H1 (cell line): ENCODE results near the gene SRGAP2C. TPM values are rescaled to one million over a fixed set of nuclear protein-coding genes. Genes with fewer than 3 reads are reported as not detected.
"Not testable (repeated sequence)": the region's sequence is repeated elsewhere in the genome, so short reads cannot be mapped to it uniquely, and the experiment has no call there.

Source experiments
- CTCF ChIA-PET: fragments of 300-600 bp; sonication (Branson Sonifier 250); formaldehyde crosslinking; loops from one replicate; lab custom pipeline; 2021; ENCODE audit not compliant: partially characterized antibody; lab: Charles Lee
- POLR2A ChIA-PET: fragments of 300-600 bp; sonication (Branson Sonifier 250); formaldehyde crosslinking; loops from one replicate; lab custom pipeline; 2021; ENCODE audit warnings: inconsistent platforms; ENCODE audit not compliant: partially characterized antibody; lab: Charles Lee
- DNase-seq, 2 experiments: peaks; one replicate each; pipeline versions ENCODE4 v3.0.0 to v3.0.0-alpha.2; 2010 to 2022; ENCODE audit warnings: low spot score in 2 of 2, low read depth in 1 of 2, mixed read lengths in 1 of 2
- FAIRE-seq: peaks from 2 replicates; lab custom pipeline; 2011; peaks lifted over from hg19 to GRCh38; lab: Jason Lieb, UNC
- H2AFZ ChIP-seq: 2 replicates; pipeline ENCODE4 v1.8.1; 2012; ENCODE audit warnings: low read length, inconsistent platforms
- H2AK5ac ChIP-seq: 2 replicates; pipeline ENCODE4 v1.6.1; 2013; ENCODE audit warnings: low read depth, low read length
- H2BK120ac ChIP-seq: replicated peaks from 2 replicates; pipeline ENCODE3; 2013; ENCODE audit warnings: low read depth, low read length, inconsistent platforms
- H2BK12ac ChIP-seq: 2 replicates; pipeline ENCODE4 v1.6.1; 2013; ENCODE audit warnings: low read depth, low read length
- H2BK15ac ChIP-seq: 2 replicates; pipeline ENCODE4 v1.6.1; 2013; ENCODE audit warnings: low read length
- H2BK20ac ChIP-seq: 2 replicates; pipeline ENCODE4 v1.6.1; 2013; ENCODE audit warnings: low read length
- H2BK5ac ChIP-seq: 2 replicates; pipeline ENCODE4 v1.6.1; 2013; ENCODE audit warnings: low read depth, low read length
- H3K14ac ChIP-seq: 2 replicates; pipeline ENCODE4 v1.6.1; 2013; ENCODE audit warnings: inconsistent platforms; ENCODE audit not compliant: insufficient read length
- H3K18ac ChIP-seq: 2 replicates; pipeline ENCODE4 v1.6.1; 2013; ENCODE audit warnings: low read length; ENCODE audit errors: extremely low read depth
- H3K23ac ChIP-seq: 2 replicates; pipeline ENCODE4 v1.6.1; 2013; ENCODE audit warnings: inconsistent platforms; ENCODE audit not compliant: insufficient read length
- H3K23me2 ChIP-seq: 2 replicates; pipeline ENCODE4 v1.6.1; 2013; ENCODE audit warnings: low read depth, low read length
- H3K27ac ChIP-seq: 2 replicates; pipeline ENCODE4 v1.6.1; 2011; ENCODE audit warnings: low read depth, low read length, inconsistent platforms
- H3K27me3 ChIP-seq, 4 experiments: replicated peaks in 1 of 4; 1 replicate in 1 of 4; 2 replicates in 3 of 4; pipeline versions ENCODE4 v1.6.1 to v1.8.1; 2011 to 2013; ENCODE audit warnings: low read length in 3 of 4, mild to moderate bottlenecking in 3 of 4, inconsistent platforms in 2 of 4, mixed read lengths in 2 of 4, moderate library complexity in 1 of 4; ENCODE audit not compliant: control insufficient read depth in 3 of 4, insufficient read depth in 3 of 4; ENCODE audit errors: extremely low read depth in 1 of 4
- H3K36me3 ChIP-seq, 4 experiments: 2 replicates each; pipeline versions ENCODE4 v1.6.1 to v1.8.1; 2011 to 2013; ENCODE audit warnings: mild to moderate bottlenecking in 4 of 4, low read length in 3 of 4, moderate library complexity in 2 of 4, control low read depth in 1 of 4, inconsistent platforms in 1 of 4; ENCODE audit not compliant: insufficient read depth in 4 of 4, control insufficient read depth in 2 of 4
- H3K4ac ChIP-seq: replicated peaks from 2 replicates; pipeline ENCODE3; 2013; ENCODE audit warnings: low read length, low read depth, mixed read lengths, inconsistent platforms; ENCODE audit not compliant: insufficient read length
- H3K4me1 ChIP-seq, 4 experiments: replicated peaks in 1 of 4; 1 replicate in 1 of 4; 2 replicates in 3 of 4; pipeline versions ENCODE4 v1.6.1 to v1.8.1; 2011 to 2013; ENCODE audit warnings: low read length in 3 of 4, inconsistent platforms in 2 of 4, mixed read lengths in 1 of 4; ENCODE audit not compliant: insufficient read depth in 4 of 4, control insufficient read depth in 3 of 4
- H3K4me2 ChIP-seq, 2 experiments: 2 replicates each; pipeline versions ENCODE4 v1.6.1 to v1.8.1; 2011 to 2013; ENCODE audit warnings: low read depth in 2 of 2, low read length in 2 of 2, control low read depth in 1 of 2, inconsistent platforms in 1 of 2, mild to moderate bottlenecking in 1 of 2; ENCODE audit not compliant: insufficient read depth in 1 of 2
- H3K4me3 ChIP-seq, 4 experiments: fragments of 200-600, 300-600 bp in 1 of 4; sonication (generic), shearing (Covaris generic), sonication (Bioruptor Twin) in 1 of 4; 2 replicates each; pipeline versions ENCODE4 v1.5.1 to v1.8.1; 2011 to 2016; ENCODE audit warnings: low read length in 4 of 4, low read depth in 3 of 4, control low read depth in 2 of 4, inconsistent platforms in 2 of 4, mild to moderate bottlenecking in 2 of 4, mixed read lengths in 1 of 4, moderate library complexity in 1 of 4; ENCODE audit not compliant: insufficient read depth in 2 of 4; ENCODE audit errors: extremely low read depth in 1 of 4
- H3K56ac ChIP-seq: replicated peaks from 2 replicates; pipeline ENCODE3; 2013; ENCODE audit warnings: low read depth, mild to moderate bottlenecking, mixed read lengths, low read length, inconsistent platforms; ENCODE audit not compliant: insufficient read length
- H3K79me1 ChIP-seq: 2 replicates; pipeline ENCODE4 v1.6.1; 2013; ENCODE audit warnings: low read depth, low read length, control low read depth
- H3K79me2 ChIP-seq, 2 experiments: 2 replicates each; pipeline versions ENCODE4 v1.6.1 to v1.8.1; 2012 to 2013; ENCODE audit warnings: low read length in 2 of 2, mild to moderate bottlenecking in 2 of 2, inconsistent platforms in 1 of 2; ENCODE audit not compliant: insufficient read depth in 2 of 2, control insufficient read depth in 1 of 2
- H3K9ac ChIP-seq, 4 experiments: replicated peaks in 1 of 4; 1 replicate in 1 of 4; 2 replicates in 3 of 4; pipeline versions ENCODE4 v1.6.1 to v1.8.1; 2011 to 2013; ENCODE audit warnings: low read depth in 3 of 4, low read length in 3 of 4, control low read depth in 2 of 4, mild to moderate bottlenecking in 2 of 4, moderate library complexity in 2 of 4, inconsistent platforms in 1 of 4; ENCODE audit errors: extremely low read depth in 1 of 4
- H3K9me3 ChIP-seq, 2 experiments: 2 replicates each; pipeline versions ENCODE4 v1.6.1 to v1.8.1; 2012 to 2013; ENCODE audit warnings: mild to moderate bottlenecking in 2 of 2, moderate library complexity in 2 of 2, control low read depth in 1 of 2, inconsistent platforms in 1 of 2, low read depth in 1 of 2, low read length in 1 of 2, mixed read lengths in 1 of 2; ENCODE audit not compliant: insufficient read depth in 2 of 2
- H4K20me1 ChIP-seq, 2 experiments: replicated peaks in 1 of 2; 2 replicates each; pipeline versions ENCODE3 to v1.8.1; 2011 to 2013; ENCODE audit warnings: inconsistent platforms in 2 of 2, low read length in 2 of 2, mild to moderate bottlenecking in 1 of 2; ENCODE audit not compliant: insufficient read depth in 2 of 2, control insufficient read depth in 1 of 2
- H4K5ac ChIP-seq: 2 replicates; pipeline ENCODE4 v1.6.1; 2013; ENCODE audit warnings: low read length, low read depth, mixed read lengths, inconsistent platforms; ENCODE audit not compliant: insufficient read length
- H4K8ac ChIP-seq: 2 replicates; pipeline ENCODE4 v1.8.0; 2013; ENCODE audit warnings: mild to moderate bottlenecking, moderate library complexity, low read length, inconsistent platforms; ENCODE audit not compliant: insufficient read depth; ENCODE audit errors: extremely low read depth
- H4K91ac ChIP-seq: replicated peaks from 2 replicates; pipeline ENCODE3; 2013; ENCODE audit warnings: low read length, mixed read lengths, inconsistent platforms; ENCODE audit not compliant: insufficient read length
- WGBS, 2 experiments: shearing (Covaris generic) in 1 of 2; methylation state at CpG; one replicate each; pipeline versions ENCODE4 v1.1.6 to v1.1.7; 2013 to 2015; ENCODE audit warnings: low lambda C conversion rate in 2 of 2, mixed read lengths in 2 of 2, inconsistent platforms in 1 of 2, low coverage in 1 of 2, missing lambda C conversion rate in 1 of 2; ENCODE audit not compliant: insufficient replicate concordance in 2 of 2, insufficient coverage in 1 of 2, insufficient read length in 1 of 2; ENCODE audit errors: extremely low coverage in 1 of 2, missing lambda C conversion rate in 1 of 2; 5-methylcytosine and 5-hydroxymethylcytosine counted together
- polyA plus RNA-seq, 7 experiments: library from polyadenylated mRNA; depleted of rRNA in 3 of 7; stranded (reverse) in 5 of 7; unstranded in 2 of 7; fragments of >200 nt in 5 of 7; fragments of 200-250 nt in 2 of 7; gene quantifications; 1 replicate in 5 of 7; 2 replicates in 1 of 7; 4 replicates in 1 of 7; pipeline versions ENCODE4 v1.2.1 to v1.2.3, GENCODE V29; 2011 to 2013; ENCODE audit warnings: missing spikeins in 2 of 7, mixed read lengths in 2 of 7
- total RNA-seq: library from RNA; stranded (reverse); fragmentation: NEBNext Ultra II Directional; extraction: Animal tissue kit (Norgen Biotek cat#: 25700); gene quantifications from 2 replicates; pipeline ENCODE4 v1.2.1, GENCODE V29; 2021

Gene SRGAP2C
- total and polyA plus RNA-seq, 2 of the 8 experiments (the other 6 are each of a cell fraction or from before 2014, with no cell fraction given) = 2.5 to 25.2 TPM

DNA sequence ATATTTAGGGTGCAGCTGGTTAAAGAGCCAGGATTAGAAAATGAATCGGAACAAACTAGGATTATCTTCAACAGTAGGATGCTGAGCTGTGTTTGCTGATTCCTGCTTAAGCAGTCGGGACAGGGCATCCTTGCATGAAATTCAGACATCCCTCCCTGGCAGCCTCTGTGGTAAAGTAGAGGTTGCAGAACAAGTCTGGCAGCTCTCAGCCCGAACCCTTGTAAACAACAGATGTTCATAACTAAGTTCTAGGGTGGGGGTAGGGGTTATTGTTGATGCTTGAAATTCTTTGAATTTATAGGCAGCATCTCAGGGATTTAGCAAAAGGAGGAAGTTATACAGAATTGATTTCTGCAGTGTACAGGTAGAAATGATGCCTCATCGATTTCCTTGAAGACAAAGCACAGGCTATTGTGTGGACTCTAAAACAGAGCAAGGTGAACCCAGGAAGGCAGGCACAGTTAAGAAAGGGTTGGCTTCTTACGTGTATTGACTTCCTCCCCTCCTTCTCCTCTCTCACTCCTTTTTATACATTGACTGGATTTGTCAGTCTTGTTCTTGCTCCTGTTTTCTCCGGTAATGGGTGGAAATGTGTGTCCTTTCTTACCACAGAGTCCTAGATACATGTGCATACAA lies 114.9 kb downstream of the SRGAP2C start:
- H3K18ac ChIP-seq, H2AFZ ChIP-seq, H2BK20ac ChIP-seq, H3K27ac ChIP-seq, H3K56ac ChIP-seq, H2BK15ac ChIP-seq, H2BK12ac ChIP-seq, H3K23me2 ChIP-seq, H3K4me1 ChIP-seq, H3K23ac ChIP-seq, CTCF ChIA-PET, H2BK120ac ChIP-seq, H3K36me3 ChIP-seq, POLR2A ChIA-PET, H4K5ac ChIP-seq, H3K9ac ChIP-seq, FAIRE-seq, H3K4me3 ChIP-seq, H3K4me2 ChIP-seq, H3K27me3 ChIP-seq, H2AK5ac ChIP-seq, H3K4ac ChIP-seq, H3K9me3 ChIP-seq, H4K20me1 ChIP-seq, DNase-seq, H4K8ac ChIP-seq, H3K79me1 ChIP-seq, H4K91ac ChIP-seq, H2BK5ac ChIP-seq, H3K14ac ChIP-seq, H3K79me2 ChIP-seq: not testable (repeated sequence)
- 91% methylated on average over 1 of the region's 6 CpGs; no CpG with 5 or more reads in 1 of the 2 experiments for WGBS, 2 experiments

DNA sequence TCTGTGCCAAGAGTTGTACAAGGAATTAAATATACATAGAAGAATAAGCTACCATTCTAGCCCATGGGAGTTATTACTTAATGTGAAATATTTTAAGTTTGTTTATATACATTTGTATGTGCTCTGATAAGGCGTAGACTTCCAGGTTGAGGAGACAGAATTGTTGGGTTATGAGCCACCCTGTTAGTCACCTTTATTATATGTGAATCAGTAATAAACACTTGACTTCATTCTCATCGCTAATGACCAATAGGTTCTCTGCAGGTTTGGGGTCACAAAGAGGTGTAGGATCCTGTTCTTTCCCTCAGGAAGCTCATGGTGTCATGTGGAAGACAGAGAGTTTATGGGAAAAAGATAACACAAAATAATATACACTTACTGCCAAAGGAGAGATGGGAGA lies 117.1 kb downstream of the SRGAP2C start:
- H3K4me1 ChIP-seq, H3K9ac ChIP-seq, H2BK12ac ChIP-seq, H3K4me3 ChIP-seq, H3K56ac ChIP-seq, H3K14ac ChIP-seq, DNase-seq, H4K8ac ChIP-seq, H2AK5ac ChIP-seq, H2BK15ac ChIP-seq, H3K23me2 ChIP-seq, H3K23ac ChIP-seq, CTCF ChIA-PET, H3K4me2 ChIP-seq, H3K79me2 ChIP-seq, H3K27me3 ChIP-seq, H2BK20ac ChIP-seq, H3K18ac ChIP-seq, H3K27ac ChIP-seq, H2AFZ ChIP-seq, H2BK120ac ChIP-seq, H3K36me3 ChIP-seq, H3K4ac ChIP-seq, H2BK5ac ChIP-seq, H3K79me1 ChIP-seq, H4K20me1 ChIP-seq, H4K91ac ChIP-seq, FAIRE-seq, H4K5ac ChIP-seq, POLR2A ChIA-PET, H3K9me3 ChIP-seq: not testable (repeated sequence)
- whole genome bisulfite sequencing, 2 experiments = 89% methylated on average over 1 of the region's 2 CpGs; no CpG with 5 or more reads in 1 of the 2 experiments
